ENCODE results near the gene HCK.
"Not testable (repeated sequence)": the region's sequence is repeated elsewhere in the genome, so short reads cannot be mapped to it uniquely, and the experiment has no call there.

HCK gene

DNA sequence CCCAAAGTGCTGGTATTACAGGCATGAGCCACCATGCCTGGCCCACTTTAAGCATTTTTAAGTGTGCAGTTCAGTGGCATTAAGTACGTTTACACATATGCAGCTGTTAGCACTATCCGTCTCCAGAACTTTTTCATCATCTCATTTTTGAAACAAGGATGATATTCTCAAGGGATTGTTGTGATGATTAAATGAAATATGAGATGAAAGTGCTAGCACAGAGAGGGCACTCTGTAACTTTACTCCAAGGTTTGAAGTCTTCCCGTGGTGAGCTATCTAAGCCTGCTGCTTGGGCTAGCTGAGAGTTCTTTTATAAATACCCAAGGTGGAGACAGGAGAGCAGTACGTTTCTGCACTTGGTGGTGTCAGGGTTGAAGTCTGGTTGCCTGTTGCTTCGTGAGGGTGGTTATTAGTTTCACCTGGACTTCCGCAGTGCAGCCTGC, 64.1 kb downstream of the HCK start (continued):
- TF ChIP-seq, protein P1, sequence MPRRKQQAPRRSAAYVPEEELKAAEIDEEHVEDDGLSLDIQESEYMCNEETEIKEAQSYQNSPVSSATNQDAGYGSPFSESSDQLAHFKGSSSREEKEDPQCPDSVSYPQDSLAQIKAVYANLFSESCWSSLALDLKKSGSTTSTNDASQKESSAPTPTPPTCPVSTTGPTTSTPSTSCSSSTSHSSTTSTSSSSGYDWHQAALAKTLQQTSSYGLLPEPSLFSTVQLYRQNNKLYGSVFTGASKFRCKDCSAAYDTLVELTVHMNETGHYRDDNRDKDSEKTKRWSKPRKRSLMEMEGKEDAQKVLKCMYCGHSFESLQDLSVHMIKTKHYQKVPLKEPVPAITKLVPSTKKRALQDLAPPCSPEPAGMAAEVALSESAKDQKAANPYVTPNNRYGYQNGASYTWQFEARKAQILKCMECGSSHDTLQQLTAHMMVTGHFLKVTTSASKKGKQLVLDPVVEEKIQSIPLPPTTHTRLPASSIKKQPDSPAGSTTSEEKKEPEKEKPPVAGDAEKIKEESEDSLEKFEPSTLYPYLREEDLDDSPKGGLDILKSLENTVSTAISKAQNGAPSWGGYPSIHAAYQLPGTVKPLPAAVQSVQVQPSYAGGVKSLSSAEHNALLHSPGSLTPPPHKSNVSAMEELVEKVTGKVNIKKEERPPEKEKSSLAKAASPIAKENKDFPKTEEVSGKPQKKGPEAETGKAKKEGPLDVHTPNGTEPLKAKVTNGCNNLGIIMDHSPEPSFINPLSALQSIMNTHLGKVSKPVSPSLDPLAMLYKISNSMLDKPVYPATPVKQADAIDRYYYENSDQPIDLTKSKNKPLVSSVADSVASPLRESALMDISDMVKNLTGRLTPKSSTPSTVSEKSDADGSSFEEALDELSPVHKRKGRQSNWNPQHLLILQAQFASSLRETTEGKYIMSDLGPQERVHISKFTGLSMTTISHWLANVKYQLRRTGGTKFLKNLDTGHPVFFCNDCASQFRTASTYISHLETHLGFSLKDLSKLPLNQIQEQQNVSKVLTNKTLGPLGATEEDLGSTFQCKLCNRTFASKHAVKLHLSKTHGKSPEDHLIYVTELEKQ (tag by site-specific recombination; IDR thresholded peaks at IDR 0.05; ENCODE audit: borderline replicate concordance) = 0 out of 2 replicates have a peak, but pooled peaks have one; percentile 38
- TF ChIP-seq SP2 (tag by site-specific recombination; IDR thresholded peaks at IDR 0.05) (no peak), ZNF530 (tag by site-specific recombination; IDR thresholded peaks at IDR 0.05; ENCODE audit: low read depth) (no peak), ZNF23 (tag by site-specific recombination; IDR thresholded peaks at IDR 0.05; ENCODE audit: borderline replicate concordance) (no peak), ZNF776 (tag by site-specific recombination; IDR thresholded peaks at IDR 0.05; ENCODE audit: borderline replicate concordance) (no peak), ZNF76 (tag by site-specific recombination; IDR thresholded peaks at IDR 0.05; ENCODE audit: borderline replicate concordance, low read depth) (no peak), ZNF157 (tag by site-specific recombination; IDR thresholded peaks at IDR 0.05) (no peak), ZNF248 (tag by site-specific recombination; IDR thresholded peaks at IDR 0.05) (no peak), ZNF621 (tag by site-specific recombination; IDR thresholded peaks at IDR 0.05) (no peak), ZBTB21 (tag by site-specific recombination; IDR thresholded peaks at IDR 0.05) (no peak), TCF7L2 (IDR thresholded peaks at IDR 0.05; ENCODE audit: borderline replicate concordance, low read depth, low read length) (no peak), ZNF391 (tag by site-specific recombination; IDR thresholded peaks at IDR 0.05; ENCODE audit: borderline replicate concordance, low read depth) (peak; percentile 31; the same call in 1 of the 2 replicates), SETDB1 (IDR thresholded peaks at IDR 0.05; ENCODE audit: insufficient read length, low read length) (no peak), ZNF664 (tag by site-specific recombination; IDR thresholded peaks at IDR 0.05) (peak; percentile 15; the same call in 1 of the 2 replicates), KLF8 (tag by site-specific recombination; IDR thresholded peaks at IDR 0.05) (no peak), ZIC2 (tag by site-specific recombination; IDR thresholded peaks at IDR 0.05) (peak; percentile 59), ZSCAN23 (tag by site-specific recombination; IDR thresholded peaks at IDR 0.05) (no peak; the same call in 1 of the 2 replicates), ZBTB48 (tag by site-specific recombination; IDR thresholded peaks at IDR 0.05) (no peak), ZNF175 (tag by site-specific recombination; IDR thresholded peaks at IDR 0.05) (no peak), ZNF549 (tag by site-specific recombination; IDR thresholded peaks at IDR 0.05) (no peak)
- TF ChIP-seq, protein P2, sequence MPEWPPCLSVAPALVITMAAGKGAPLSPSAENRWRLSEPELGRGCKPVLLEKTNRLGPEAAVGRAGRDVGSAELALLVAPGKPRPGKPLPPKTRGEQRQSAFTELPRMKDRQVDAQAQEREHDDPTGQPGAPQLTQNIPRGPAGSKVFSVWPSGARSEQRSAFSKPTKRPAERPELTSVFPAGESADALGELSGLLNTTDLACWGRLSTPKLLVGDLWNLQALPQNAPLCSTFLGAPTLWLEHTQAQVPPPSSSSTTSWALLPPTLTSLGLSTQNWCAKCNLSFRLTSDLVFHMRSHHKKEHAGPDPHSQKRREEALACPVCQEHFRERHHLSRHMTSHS (tag by site-specific recombination; IDR thresholded peaks at IDR 0.05) = no peak
- TF ChIP-seq, protein P3, sequence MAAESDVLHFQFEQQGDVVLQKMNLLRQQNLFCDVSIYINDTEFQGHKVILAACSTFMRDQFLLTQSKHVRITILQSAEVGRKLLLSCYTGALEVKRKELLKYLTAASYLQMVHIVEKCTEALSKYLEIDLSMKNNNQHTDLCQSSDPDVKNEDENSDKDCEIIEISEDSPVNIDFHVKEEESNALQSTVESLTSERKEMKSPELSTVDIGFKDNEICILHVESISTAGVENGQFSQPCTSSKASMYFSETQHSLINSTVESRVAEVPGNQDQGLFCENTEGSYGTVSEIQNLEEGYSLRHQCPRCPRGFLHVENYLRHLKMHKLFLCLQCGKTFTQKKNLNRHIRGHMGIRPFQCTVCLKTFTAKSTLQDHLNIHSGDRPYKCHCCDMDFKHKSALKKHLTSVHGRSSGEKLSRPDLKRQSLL (tag by site-specific recombination; IDR thresholded peaks at IDR 0.05) = no peak

DNA sequence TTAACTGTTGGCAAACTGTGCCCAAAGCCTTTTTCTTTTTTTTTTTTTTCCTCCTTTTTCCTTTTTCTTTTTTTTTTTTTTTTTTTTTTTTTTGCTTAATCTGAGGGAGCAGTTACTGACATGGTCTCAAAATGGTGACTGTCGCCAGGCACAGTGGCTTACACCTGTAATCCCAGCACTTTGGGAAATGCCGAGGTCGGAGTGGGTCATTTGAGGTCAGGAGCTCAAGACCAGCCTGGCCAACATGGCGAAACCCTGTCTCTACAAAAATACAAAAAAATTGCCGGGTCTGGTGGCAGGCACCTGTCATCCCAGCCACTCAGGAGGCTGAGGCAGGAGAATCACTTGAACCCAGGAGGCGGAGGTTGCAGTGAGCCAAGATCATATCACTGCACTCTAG, 64.8 kb downstream of the HCK start:
- H3K27ac ChIP-seq (ENCODE audit: extremely low read depth, low read depth, low read length); H3K4me1 ChIP-seq (ENCODE audit: control insufficient read depth, insufficient read depth, low read length); H3K9me3 ChIP-seq (ENCODE audit: control insufficient read depth, insufficient read depth, low read depth, low read length); H3K4me3 ChIP-seq (ENCODE audit: low read depth, low read length); CTCF ChIA-PET: not testable (repeated sequence)
- POLR2A ChIA-PET = interaction anchor here (0.6 kb wide), 1 partner anchor 322 kb away, joined by 3 read pairs; no protein-coding TSS in a partner anchor
- peaks cover 0 to 10% of the 10 kb centered on the region in 2 experiments; a peak in 2 of 3 replicates for H3K36me3 ChIP-seq (ENCODE audit: control insufficient read depth in 2 of 2, insufficient read depth in 1 of 2, low read length in 2 of 2)
- TF ChIP-seq, protein P4, sequence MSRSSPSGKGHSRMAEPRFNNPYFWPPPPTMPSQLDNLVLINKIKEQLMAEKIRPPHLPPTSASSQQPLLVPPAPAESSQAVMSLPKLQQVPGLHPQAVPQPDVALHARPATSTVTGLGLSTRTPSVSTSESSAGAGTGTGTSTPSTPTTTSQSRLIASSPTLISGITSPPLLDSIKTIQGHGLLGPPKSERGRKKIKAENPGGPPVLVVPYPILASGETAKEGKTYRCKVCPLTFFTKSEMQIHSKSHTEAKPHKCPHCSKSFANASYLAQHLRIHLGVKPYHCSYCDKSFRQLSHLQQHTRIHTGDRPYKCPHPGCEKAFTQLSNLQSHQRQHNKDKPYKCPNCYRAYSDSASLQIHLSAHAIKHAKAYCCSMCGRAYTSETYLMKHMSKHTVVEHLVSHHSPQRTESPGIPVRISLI (tag by site-specific recombination; IDR thresholded peaks at IDR 0.05) = peak; percentile 33; the same call in 1 of the 2 replicates

Data from HEK293 (cell line).